ENCODE measurements around the gene COQ8A.
"Not testable (repeated sequence)": the region's sequence is repeated elsewhere in the genome, so short reads cannot be mapped to it uniquely, and the experiment has no call there.

The COQ8A gene

GRCh38 chr1:226921504-226921903 lies 18.6 kb upstream of the COQ8A start:
- in situ Hi-C loops (cut with HindIII; ENCODE audit: low sequenced_read_pairs), result no loop called here

GRCh38 chr1:226929260-226930111 lies 10.6 kb upstream of the COQ8A start:
- in situ Hi-C loops (cut with HindIII; ENCODE audit: low sequenced_read_pairs), result not testable (repeated sequence)

- in situ Hi-C loops (cut with HindIII; ENCODE audit: low sequenced_read_pairs), result no loop called here
Observed at GRCh38 chr1:226934483-226935237, 5.4 kb upstream of the COQ8A start.

- in situ Hi-C loops (cut with HindIII; ENCODE audit: low sequenced_read_pairs), result no loop called here
Observed at GRCh38 chr1:226937940-226938725, 2.0 kb upstream of the COQ8A start.

GRCh38 chr1:226938903-226939437 lies 1.1 kb upstream of the COQ8A start:
- in situ Hi-C loops (cut with HindIII; ENCODE audit: low sequenced_read_pairs), result no loop called here

- in situ Hi-C loops (cut with HindIII; ENCODE audit: low sequenced_read_pairs), result no loop called here
Observed at GRCh38 chr1:226939438-226940028, 561 bp upstream of the COQ8A start.

- in situ Hi-C loops (cut with HindIII; ENCODE audit: low sequenced_read_pairs), result no loop called here
Observed at GRCh38 chr1:226940806-226941067, 643 bp downstream of the COQ8A start.

- in situ Hi-C loops (cut with HindIII; ENCODE audit: low sequenced_read_pairs), result no loop called here
Observed at GRCh38 chr1:226942392-226942791, 2.3 kb downstream of the COQ8A start.

GRCh38 chr1:226943156-226943555 lies 3.1 kb downstream of the COQ8A start:
- in situ Hi-C loops (cut with HindIII; ENCODE audit: low sequenced_read_pairs), result no loop called here

- in situ Hi-C loops (cut with HindIII; ENCODE audit: low sequenced_read_pairs), result no loop called here
Observed at GRCh38 chr1:226943927-226944326, 3.8 kb downstream of the COQ8A start.

GRCh38 chr1:226945106-226945857 lies 5.2 kb downstream of the COQ8A start:
- in situ Hi-C loops (cut with HindIII; ENCODE audit: low sequenced_read_pairs), result no loop called here

- in situ Hi-C loops (cut with HindIII; ENCODE audit: low sequenced_read_pairs), result no loop called here
Observed at GRCh38 chr1:226945858-226946245, 5.8 kb downstream of the COQ8A start.

- in situ Hi-C loops (cut with HindIII; ENCODE audit: low sequenced_read_pairs), result no loop called here
Observed at GRCh38 chr1:226946285-226946684, 6.2 kb downstream of the COQ8A start.

GRCh38 chr1:226946841-226947240 lies 6.7 kb downstream of the COQ8A start:
- in situ Hi-C loops (cut with HindIII; ENCODE audit: low sequenced_read_pairs), result no loop called here

GRCh38 chr1:226948051-226948450 lies 8.0 kb downstream of the COQ8A start:
- in situ Hi-C loops (cut with HindIII; ENCODE audit: low sequenced_read_pairs), result no loop called here

- in situ Hi-C loops (cut with HindIII; ENCODE audit: low sequenced_read_pairs), result no loop called here
Observed at GRCh38 chr1:226948480-226948879, 8.4 kb downstream of the COQ8A start.

GRCh38 chr1:226948996-226949395 lies 8.9 kb downstream of the COQ8A start:
- in situ Hi-C loops (cut with HindIII; ENCODE audit: low sequenced_read_pairs), result no loop called here

GRCh38 chr1:226949401-226949800 lies 9.3 kb downstream of the COQ8A start:
- in situ Hi-C loops (cut with HindIII; ENCODE audit: low sequenced_read_pairs), result no loop called here

- in situ Hi-C loops (cut with HindIII; ENCODE audit: low sequenced_read_pairs), result no loop called here
Observed at GRCh38 chr1:226950316-226950715, 10.2 kb downstream of the COQ8A start.

- in situ Hi-C loops (cut with HindIII; ENCODE audit: low sequenced_read_pairs), result no loop called here
Observed at GRCh38 chr1:226950871-226951270, 10.8 kb downstream of the COQ8A start.

Measured in DLD1 (cell line).